Fibroblast of upper back skin (primary cell): Measurements from ENCODE around the gene GRIN3B.

Experiments
- DNase-seq: peaks from one replicate; pipeline ENCODE4 v3.0.0-alpha.2; 2013

Gene GRIN3B

GRCh38 chr19:991174-991931 is 8.9 kb upstream of the GRIN3B start:
- DNase-seq: peak; percentile 31

- no peak for DNase-seq
Measured at GRCh38 chr19:991932-992669, 8.1 kb upstream of the GRIN3B start.

GRCh38 chr19:992670-993055 is 7.6 kb upstream of the GRIN3B start:
- no peak for DNase-seq

GRCh38 chr19:993361-993830 is 6.8 kb upstream of the GRIN3B start:
- DNase-seq: no peak

- no peak for DNase-seq
Measured at GRCh38 chr19:993831-994393, 6.3 kb upstream of the GRIN3B start.

- no peak for DNase-seq
Measured at GRCh38 chr19:994516-994915, 5.7 kb upstream of the GRIN3B start.

GRCh38 chr19:995051-995827 is 5.0 kb upstream of the GRIN3B start:
- DNase-seq: no peak

GRCh38 chr19:996051-996838 is 4.0 kb upstream of the GRIN3B start:
- peak; percentile 43 for DNase-seq

GRCh38 chr19:998064-998463 is 2.2 kb upstream of the GRIN3B start:
- DNase-seq: no peak

- DNase-seq: no peak
Measured at GRCh38 chr19:999379-999719, 870 bp upstream of the GRIN3B start.

- no peak for DNase-seq
Measured at GRCh38 chr19:1000591-1001537, 645 bp downstream of the GRIN3B start.

GRCh38 chr19:1001538-1002166 is 1.4 kb downstream of the GRIN3B start:
- DNase-seq: no peak

GRCh38 chr19:1002600-1002999 is 2.4 kb downstream of the GRIN3B start:
- DNase-seq: no peak

GRCh38 chr19:1003283-1003682 is 3.1 kb downstream of the GRIN3B start:
- DNase-seq: no peak

- DNase-seq: no peak
Measured at GRCh38 chr19:1004204-1004802, 4.1 kb downstream of the GRIN3B start.

- no peak for DNase-seq
Measured at GRCh38 chr19:1004803-1005664, 4.8 kb downstream of the GRIN3B start.

- no peak for DNase-seq
Measured at GRCh38 chr19:1006711-1007398, 6.6 kb downstream of the GRIN3B start.

- DNase-seq: no peak
Measured at GRCh38 chr19:1007399-1008251, 7.4 kb downstream of the GRIN3B start.
